GM04503 (cell line): ENCODE data around the gene MMP11.

Experiments
- DNase-seq: peaks from one replicate; pipeline ENCODE4 v3.0.0-alpha.2; 2012; ENCODE audit warnings: low read depth

The MMP11 gene

DNA sequence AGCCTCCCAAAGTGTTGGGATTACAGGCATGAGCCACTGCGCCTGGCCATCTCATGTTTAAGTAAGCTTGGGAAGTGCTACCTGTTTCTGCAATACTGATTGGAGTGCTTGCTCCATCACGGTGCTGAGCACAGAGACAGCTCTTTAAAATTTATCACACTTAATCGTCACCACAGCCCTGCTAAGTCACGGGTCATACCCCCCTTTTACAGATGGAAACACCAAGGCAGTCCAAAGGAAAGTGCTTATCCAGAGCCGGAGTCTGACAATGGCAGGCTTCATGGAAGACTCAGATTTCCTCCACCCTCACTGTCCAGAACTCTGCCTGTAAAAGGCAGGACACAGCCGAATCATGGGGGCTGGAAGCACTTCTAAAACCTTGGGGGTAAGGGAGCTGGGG is 12.6 kb upstream of the MMP11 start:
- DNase-seq: no peak

DNA sequence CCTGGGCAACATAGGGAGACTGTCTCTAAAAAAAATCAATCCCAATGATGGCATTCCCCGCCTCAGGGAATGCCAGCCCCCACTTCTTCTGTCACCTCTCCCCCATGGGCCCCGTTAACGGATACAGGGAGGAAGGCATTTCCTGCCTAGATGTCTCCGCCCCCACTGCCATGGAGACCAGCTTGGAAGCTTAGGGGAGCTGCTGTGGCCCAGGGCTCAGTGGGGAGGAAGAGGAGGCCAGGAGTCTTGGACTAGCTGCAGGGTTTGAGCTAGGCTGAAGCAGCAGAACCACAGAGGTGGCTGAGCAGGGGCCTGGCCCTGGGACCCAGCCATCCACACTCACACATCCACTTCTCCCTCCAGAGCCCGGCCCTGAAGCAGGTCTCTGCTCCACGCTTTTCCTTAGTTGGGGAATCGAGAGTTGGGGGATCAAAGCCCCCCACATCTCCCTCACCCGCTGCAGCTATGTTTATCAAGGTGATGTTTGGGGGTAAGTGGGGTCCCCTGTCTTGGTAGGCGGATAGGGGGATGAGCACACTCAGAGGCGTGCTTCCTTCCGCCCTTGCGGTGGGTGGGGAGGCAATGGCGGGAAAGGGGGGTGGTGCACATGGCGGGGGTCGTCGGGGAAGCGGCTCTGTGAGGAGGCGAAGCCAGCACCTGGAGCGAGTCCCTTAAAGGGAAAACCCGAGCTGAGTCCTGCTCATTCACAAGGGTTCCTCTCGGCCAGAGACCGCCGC is 9.6 kb upstream of the MMP11 start, which contains the start of gene C22orf15:
Gene C22orf15 (plus strand): TSS at position 149 of the 737 bp plus-strand sequence. CDS start 317 bp downstream, at position 466.
- DNase-seq: no peak

DNA sequence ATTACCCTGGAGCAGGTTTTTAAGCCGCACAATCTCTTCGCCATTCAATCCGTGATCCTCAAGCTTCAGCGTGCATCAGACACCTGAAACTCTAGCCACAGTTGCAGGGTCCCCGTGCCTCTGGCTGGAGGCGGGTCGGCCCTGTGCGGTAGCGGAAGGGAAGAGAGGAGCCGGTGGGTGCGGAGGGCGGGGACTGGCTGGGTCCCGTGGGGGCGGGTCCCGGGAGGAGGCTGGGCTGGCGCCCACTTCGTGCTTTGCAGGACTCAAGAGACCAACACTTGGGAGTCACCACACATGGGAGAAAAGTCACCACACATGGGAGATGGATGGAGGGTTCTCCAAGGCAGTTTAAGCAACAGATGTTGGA is 9.1 kb upstream of the MMP11 start:
- DNase-seq: no peak

DNA sequence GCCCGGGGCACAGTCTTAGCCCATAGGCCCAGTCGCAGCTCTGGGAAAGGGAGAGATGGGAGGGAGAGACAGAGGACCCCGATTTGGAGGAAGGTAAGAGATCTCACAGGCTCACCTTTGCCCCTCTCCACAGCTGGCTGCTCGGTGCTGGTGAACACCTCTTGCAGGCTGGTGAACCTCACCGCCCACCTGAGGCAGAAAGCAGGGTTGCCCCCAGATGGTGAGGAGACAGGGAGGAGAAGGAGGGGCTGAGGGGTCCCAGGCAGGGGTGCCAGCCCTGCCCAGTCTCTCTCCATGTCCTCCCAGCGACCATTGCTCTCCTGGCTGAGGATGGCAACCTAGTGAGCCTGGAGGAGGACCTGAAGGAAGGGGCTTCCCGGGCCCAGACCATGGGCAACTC is 8.7 kb upstream of the MMP11 start:
- no peak for DNase-seq

DNA sequence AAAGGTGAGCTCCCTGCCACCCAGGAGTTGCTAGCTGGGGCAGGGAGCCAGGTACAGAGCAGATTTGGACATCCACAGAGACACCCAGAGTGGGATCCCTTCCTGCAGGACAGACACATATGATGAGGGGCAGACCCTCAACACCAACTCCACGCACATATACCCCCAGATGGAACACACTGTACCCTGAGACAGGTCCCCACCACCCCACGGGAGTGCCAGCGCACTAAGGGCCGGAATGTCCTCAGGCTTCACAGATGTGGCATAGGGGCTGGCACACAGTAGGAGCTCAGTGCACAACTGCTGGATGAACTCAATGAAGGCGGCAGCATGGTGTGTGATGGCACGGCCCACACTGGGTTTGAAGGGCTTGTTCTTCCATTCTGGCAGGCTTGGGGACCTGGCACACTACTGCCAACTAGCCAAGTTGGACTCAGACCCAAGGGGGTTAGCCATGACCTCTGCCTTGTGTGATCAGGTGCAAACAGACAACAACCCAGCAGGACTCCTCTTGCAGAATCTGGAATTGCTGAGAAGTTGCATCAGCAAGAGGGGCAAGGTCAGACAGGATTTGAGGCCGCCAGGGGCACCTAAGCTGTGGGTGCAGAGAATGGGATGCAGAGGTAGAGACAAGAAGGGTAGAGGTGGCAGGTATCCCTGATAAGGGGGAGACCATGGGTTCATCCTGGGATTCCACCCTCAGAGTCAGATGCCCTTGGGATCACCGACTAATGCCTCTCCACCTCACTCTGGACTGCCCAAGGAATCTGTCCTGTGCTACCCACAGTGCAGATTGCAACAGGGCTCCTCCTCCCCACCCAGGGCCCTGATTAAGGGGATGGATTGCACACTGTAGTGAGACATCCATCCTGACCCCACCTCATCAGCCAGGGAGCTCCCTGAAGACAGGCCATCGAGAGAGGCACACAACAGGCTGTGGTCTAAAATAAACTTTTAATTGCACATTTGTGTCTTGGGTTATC is 7.5 kb upstream of the MMP11 start:
- no peak for DNase-seq

DNA sequence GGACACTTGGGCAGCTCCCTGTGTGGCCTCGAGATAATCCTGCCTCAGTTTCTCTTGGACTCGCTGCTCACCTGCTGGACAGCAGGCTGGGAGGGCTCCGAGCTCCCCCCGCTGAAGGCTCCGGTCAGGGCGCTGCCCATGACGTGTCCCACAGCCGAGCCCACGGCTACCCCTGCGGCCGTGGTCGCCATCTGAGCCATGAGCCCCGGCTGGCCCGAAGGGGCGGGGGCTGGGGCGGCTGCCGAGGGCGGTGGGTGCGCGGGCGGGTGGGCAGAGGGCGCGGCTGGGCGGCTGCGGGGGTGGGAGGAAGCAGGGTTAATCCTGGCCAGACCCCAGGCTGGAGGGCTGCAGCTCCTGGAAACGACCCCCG is 5.4 kb upstream of the MMP11 start:
- no peak for DNase-seq

DNA sequence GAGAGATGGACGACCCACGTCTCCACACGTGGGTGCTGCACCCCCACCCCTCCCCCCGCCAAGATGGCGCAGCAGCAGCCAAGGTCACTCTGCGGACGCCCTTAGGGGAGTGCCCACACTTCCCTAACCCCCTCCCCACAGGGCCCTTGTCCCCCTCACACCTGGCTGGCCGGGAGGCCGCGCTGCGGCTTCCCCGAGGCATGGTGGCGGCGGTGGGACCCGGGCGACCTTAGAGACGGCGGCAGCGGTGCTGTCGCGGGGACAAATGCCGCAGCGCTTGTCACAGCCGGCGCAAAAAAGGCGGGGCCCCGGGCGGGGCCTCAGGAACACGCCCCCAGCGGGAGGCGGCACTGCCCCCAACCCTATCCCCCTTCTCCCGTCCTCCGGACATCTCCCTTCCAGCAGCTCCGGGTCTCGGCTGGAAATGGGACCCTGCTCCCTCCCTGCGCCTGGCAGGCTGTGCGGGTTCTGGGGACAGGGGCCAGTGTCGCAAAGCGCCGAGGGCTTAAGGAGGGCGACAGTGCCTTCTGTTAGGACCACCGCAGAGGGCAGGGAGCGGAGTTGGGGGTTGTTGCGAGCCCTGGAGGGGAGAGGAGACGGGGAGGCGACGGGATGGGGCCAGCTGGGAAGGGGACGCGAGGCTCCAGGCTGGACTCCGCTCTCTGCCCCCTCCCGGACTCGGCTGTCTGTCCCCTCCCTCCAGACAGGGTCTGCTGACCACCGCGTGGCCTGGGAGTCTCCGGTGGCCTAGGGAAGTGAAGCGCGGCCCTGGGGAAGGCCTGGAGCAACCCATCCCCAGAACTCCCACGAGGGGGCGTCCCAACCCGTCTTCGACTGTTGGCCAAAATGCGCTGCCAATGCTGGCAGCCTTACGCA is 4.7 kb upstream of the MMP11 start, which contains the start of gene CHCHD10:
Gene CHCHD10 (minus strand): TSS at position 300 of the 876 bp plus-strand sequence. CDS start 98 bp downstream, at position 202.
- no peak for DNase-seq

DNA sequence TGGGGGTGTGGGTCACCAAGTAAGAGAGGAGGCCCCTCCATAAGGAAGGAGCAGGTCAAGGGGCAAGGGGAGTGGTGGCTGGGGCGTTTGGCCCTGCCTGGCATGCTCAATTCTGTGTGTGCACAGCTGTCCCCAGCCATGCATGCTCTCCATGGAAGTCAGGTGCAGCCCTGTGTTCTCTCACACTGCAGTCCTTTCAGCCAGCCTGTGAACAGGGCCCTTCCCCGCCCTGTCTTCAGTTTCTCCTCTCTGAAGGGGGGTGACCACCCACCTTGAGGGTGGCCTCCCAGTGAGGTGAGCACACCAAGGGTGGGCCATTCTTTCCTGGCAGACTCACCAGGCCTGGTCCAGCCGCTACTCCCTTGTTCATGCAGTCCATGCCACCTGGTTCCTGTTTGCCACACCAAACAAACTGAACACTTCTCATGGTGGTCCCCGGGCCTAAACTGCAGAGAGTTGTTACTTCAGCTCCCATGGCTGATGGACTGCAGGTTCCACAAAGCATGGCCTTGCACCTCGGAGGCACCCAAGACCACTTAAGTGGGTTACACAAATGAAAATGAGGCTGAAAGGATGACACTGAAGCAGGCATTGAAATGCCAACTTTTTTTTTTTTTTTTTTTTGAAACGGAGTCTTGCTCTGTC is 3.2 kb upstream of the MMP11 start:
- DNase-seq: no peak

DNA sequence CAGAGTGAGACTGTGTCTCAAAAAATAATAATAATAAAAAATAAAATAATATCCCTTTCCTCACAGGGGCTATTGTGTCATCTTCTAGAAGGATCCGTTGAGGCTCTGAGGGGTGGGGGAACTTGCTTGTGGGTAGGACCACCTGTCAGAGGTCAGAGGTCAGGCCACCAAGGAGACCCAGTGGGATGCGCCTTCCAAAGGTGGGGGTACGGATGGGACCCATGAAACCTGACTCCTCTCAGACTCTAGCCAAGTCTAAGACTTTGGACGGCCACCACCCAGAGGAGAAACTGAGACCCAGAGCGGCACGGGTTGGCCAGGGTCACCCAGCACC is 367 bp upstream of the MMP11 start:
- DNase-seq: no peak

DNA sequence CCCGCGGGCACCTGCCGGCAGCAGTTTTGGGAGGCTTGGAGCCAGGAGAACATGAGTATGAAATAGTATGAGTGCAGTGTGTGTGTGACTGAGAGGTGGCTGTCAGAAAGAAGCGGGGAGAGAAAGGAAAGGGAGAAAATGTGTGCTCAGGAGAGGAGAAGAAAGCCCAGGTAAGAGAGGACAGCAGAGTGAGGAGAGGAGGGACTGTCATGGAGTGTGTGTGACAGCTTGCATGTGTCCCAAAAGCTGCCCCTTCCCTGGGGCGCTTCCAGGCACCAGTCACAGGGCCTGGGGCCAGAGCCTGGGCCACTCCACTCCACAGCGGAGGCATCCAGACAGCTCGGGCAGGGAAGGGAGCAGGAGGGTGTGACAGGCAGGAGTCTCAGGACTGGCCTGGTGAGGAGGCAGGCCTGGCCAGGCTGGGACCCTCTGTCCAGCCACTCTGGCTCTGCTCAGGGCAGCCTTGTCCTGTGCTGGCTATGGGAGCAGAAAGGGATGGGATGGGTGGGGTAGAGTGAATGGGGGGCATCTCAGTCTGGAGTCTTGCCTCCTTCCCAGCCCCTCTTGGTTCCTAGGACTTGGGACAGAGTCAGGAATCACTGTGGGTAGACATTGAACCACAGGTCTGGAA is 949 bp downstream of the MMP11 start:
- DNase-seq: no peak

DNA sequence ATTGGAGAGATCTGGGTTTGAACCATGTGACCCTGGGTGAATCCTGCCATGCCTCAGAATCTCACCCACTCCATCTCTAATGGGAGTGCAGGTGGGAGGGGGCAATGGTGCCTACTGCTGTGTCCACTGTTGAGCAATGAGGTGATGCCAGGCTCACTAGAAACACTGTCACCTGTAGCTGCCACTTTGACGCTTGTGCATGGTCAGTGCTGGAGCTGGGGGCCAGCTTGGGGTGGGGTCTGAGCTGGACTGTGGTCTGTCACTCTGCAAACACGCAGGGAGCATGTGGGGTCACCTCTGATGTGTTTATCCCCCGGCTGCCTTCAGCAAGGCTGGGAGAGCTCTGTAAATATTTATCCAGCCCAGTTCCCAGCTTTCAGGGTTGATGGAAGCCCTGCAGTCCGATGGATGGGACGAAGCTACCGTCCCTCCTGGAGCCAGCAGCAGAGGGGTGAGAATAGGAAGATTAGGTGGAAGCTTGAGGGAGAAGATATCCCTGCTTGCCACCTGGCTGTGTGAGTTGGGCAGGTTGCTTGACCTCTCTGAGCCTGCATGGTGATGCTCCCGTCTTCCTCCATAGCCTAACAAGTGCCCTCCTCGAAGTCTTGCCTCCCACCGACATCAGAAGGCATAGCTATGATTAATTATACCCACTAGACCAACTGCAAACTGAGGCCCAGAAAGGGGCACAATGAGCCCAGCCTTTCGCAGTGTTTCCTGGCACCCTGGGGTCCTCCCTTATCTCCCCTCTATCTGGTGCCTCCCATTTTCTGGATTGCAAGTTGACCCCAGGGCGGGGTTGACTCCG is 1.7 kb downstream of the MMP11 start:
- DNase-seq: no peak

DNA sequence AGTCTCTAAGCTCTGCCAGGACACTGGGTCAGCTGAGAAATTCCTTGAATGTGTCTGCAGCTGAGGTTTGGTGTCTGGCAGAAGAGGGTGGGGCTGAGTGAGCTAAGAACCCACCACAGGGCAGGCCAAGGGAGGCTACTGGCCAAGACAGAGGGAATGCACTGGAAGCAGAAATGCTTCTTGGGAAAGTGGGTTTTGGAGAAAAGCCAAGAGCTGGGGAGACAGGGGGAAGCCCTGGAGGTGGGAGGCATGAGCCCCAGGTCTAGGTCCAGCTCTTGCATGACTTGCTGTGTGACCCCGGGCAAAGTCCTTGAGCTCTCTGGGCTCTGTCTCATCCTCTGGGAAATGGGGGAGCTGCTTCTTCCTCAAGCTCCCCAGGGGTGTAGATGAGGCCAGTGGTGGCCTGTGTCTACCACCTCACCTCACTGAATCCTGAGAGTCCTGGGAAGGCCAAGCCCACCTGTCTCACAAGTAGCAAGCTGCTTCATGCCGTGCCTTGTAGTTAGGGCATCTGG is 2.3 kb downstream of the MMP11 start:
- no peak for DNase-seq

DNA sequence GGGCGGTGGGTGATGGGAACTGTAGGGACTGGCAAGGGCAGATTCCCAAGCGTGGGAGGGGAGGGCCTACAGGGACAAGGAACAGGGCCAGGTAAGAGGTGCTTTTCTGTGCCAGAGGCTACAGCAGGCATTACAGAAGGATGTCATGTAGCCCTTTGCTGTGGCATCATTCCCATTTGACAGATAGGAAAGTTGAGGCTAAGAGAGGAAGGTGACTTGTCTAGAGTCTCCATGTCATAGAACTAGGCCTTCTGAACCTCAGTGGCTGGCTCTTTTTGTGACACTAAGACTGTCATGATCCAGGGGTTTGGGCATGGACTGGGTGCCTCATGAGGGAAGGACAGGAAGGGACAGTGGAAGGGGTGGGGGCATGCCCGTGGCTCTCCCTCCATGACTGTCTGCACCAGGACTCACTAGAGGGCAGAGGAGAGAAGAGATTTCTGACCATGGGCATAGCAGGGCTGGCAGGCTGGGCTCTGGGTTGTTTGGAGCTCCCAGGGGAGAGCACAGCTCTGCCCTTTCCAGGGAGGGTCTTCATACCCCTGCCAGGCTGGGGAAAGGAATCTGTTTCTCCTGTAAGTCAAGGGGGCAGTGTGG is 3.2 kb downstream of the MMP11 start:
- no peak for DNase-seq

DNA sequence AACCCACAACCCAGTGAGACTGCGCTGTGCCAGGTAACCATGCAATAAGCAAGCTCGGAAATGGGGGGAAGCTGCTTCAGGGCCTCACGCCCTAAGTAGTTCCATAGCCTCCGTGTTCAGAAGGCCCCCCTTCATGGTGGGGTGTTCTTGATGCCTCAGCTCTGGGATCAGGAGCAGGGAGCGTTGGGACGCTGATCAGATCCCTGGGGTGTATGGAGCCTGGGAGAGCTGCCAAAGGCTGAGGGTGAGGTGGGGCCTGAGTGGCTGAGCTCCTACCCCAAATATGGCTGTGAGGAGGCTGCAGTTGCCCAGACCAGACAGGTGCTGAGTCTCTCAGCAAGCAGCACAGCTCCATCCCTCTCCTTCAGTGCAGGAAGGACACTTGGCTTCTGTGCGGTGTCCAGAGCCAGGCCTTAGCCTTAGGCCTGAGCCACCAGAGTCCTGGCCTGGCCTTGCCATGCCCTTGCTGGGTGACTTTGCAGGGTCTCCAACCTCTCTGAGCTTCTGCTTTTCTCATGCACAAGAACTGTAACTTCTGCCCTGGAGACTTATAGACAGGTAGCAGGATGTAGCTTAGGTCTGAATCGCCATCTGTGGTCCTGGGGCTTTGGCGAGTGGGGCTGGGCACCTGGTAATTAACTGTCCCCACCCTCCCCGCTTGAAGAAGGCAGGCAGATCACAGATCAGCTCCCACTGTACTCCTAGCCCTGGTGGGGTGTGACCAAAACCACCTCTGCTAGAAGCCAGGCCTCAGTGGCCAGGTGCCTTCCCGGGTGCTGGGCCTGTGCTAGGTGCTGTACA is 5.3 kb downstream of the MMP11 start:
- no peak for DNase-seq

DNA sequence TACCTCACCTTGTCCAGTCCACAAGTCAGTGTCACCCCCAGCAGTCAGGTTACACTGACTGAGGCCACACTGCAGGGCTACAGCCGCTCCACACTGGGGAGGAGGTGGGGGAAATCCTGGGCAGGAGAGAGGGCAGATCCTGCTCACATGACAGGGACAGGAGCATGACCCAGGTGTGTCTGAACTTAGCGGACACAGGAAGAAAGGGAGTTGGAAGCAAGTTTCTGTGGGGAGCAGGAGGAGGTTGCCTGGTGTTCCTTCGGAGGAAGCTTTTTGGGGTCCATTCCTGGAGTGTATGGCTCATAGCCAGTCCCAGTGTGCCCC is 5.9 kb downstream of the MMP11 start:
- no peak for DNase-seq

DNA sequence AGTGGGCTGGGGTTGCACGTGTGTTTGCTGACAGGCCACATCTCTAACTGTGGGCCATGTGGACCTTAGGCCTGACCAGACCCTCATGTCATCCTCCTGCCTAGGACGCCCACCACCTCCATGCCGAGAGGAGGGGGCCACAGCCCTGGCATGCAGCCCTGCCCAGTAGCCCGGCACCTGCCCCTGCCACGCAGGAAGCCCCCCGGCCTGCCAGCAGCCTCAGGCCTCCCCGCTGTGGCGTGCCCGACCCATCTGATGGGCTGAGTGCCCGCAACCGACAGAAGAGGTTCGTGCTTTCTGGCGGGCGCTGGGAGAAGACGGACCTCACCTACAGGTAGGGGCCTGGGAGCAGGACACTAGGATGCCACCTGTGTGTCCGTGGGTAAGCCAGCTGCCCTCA is 6.4 kb downstream of the MMP11 start:
- DNase-seq: no peak

DNA sequence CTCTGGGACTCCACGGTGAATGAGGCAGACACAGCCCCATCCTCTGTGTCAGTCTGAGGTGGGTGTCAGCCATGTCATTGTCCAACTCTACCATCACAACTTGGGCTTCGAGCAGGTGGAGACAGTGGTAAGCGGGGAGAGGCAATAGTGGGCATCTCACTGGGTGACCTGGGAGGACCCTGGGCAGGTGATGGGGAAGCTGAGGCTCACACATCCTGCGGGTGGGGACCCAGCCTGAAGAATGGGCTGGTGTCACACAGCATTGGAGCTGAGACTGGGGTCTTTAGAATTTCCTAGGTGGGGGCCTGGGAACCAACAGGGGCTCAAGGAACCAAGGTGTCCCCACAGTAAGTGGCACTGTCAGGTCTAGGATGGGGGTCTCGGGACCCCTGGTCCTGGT is 7.1 kb downstream of the MMP11 start:
- no peak for DNase-seq

DNA sequence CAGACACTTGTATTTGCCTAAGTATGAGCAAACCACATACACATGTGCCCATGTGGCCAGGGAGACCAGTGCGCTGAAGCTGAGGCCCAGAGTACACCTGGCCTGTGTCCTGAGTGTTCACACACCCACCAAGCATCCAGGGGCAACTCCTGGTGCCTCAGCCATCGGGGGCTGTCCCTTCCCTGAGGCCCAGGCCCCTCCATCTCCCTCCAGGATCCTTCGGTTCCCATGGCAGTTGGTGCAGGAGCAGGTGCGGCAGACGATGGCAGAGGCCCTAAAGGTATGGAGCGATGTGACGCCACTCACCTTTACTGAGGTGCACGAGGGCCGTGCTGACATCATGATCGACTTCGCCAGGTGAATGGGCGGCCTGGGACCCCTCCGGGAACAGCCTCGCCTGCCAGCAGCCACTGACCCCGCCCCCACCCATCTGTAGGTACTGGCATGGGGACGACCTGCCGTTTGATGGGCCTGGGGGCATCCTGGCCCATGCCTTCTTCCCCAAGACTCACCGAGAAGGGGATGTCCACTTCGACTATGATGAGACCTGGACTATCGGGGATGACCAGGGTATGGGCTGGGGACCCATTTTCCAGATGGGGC is 7.6 kb downstream of the MMP11 start:
- no peak for DNase-seq

DNA sequence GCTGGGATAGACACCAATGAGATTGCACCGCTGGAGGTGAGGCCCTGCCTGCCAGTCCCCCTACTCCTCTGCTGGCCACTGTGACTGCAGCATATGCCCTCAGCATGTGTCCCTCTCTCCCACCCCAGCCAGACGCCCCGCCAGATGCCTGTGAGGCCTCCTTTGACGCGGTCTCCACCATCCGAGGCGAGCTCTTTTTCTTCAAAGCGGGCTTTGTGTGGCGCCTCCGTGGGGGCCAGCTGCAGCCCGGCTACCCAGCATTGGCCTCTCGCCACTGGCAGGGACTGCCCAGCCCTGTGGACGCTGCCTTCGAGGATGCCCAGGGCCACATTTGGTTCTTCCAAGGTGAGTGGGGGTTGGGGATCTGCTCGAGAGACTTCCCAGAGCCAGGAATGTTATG is 8.4 kb downstream of the MMP11 start:
- no peak for DNase-seq
